Mammary epithelial cell (primary cell): ENCODE data around the gene AGTPBP1.

Experiments
- CTCF ChIP-seq, 2 donors: IDR thresholded peaks in 1 of 2; conservative IDR thresholded peaks in 1 of 2; 2 replicates each; pipeline ENCODE4 v1.5.1; 2011 to 2012; ENCODE audit warnings: inconsistent platforms in 2 of 2, low read length in 2 of 2, mild to moderate bottlenecking in 2 of 2, control low read depth in 1 of 2, low read depth in 1 of 2; ENCODE audit not compliant: insufficient read depth in 1 of 2; ENCODE audit errors: extremely low read depth in 1 of 2
- EZH2 ChIP-seq: IDR thresholded peaks from 2 replicates; pipeline ENCODE4 v1.6.1; 2012; ENCODE audit warnings: low read length, inconsistent platforms, borderline replicate concordance

- TF ChIP-seq CTCF (conservative IDR thresholded peaks at IDR 0.05 in 1 of 2, IDR thresholded peaks at IDR 0.05 in 1 of 2; ENCODE audit: extremely low read depth in 1 of 2, insufficient read depth in 1 of 2, low read depth in 1 of 2, low read length in 2 of 2) (no peak), EZH2 (no peak)
Observed at GRCh38 chr9:85533538-85533937, 208.2 kb downstream of the AGTPBP1 start.
